Stimulated activated CD4-positive, alpha-beta T cell treated with anti-CD3 and anti-CD28 coated beads, Interleukin-15, amount 100 ng/mL, for 48 hours (primary cell): ENCODE data around the gene DAPK1.
"Not testable (repeated sequence)": the region's sequence is repeated elsewhere in the genome, so short reads cannot be mapped to it uniquely, and the experiment has no call there.

Source experiments
- DNase-seq, 2 donors: peaks; one replicate each; pipeline ENCODE4 v3.0.0-alpha.2; 2020; ENCODE audit warnings: low read depth in 2 of 2

Gene DAPK1

DNA sequence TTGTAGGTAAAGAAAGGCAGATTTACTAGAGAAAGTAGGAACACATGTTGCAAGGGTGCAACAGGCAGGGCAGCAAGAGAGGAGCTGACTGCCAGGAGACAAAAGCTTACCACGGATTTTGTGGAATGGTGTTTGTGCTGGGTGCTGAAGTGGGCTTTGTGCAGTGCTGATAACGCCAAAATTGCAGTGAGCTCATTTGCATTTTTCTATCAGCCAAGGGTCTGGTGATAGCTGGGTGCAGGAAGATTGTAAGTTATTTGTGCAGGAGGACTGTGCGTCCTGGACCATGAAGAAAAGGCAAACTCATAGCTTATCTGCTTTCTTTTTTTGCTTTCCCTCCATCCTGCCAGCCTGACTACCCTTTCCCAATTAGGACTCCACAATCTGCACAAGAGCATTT, 241.9 kb downstream of the DAPK1 start:
- DNase-seq, result no peak

DNA sequence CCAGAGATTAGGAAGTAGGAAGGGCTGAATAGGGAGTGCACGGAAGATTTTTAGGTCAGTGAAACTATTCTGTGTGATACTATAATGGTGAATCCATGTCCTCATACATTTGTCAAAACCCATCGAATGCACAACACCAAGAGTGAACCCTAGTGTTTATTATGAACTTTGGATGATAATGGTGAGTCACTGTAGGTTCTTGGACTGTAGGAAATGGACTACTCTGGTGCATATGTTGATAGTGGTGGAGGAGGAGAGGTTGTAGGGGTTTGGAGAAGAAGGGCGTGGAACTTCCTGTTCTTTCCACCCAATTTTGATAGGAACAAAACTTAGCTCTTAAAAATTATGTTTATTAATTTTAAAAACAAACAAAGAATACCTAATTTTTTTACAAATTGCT, 242.5 kb downstream of the DAPK1 start:
- no peak for DNase-seq

DNA sequence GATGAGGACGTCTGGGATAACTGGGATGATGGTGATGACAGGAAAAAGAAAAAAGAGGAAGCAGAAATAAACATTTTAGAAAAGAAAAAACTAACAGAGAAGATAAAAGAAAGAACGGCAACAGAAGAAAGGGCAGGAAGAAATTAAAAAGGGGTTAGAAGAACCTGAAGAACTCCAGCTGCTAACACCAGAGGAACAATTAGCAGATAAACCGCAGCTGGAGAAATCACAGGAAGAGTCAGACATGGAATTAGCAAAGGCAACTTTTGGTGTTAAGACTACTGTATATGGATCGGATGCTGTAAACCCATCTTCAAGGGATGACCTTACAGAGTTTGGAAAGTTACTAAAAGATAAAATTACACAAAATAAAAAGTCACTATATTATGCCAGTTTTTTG, 243.7 kb downstream of the DAPK1 start:
- DNase-seq, result no peak

DNA sequence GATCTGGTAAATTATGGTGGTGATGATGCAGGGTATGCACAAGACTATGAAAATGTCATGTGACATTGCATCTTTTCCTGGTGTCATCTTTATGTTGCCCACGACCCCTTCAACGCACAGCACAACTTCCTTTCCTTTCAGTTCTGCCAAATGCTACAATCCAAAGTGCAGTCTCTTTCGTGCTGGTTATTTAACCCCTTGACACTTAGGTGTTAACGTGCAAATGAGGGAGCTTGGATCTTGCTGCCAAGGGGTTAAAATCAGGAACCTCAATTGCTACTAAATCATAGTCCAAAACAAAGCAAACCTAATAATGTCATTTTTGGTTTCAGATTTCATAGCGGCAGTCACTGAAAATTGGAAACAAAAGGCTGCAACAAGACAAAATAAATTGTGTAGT, 244.2 kb downstream of the DAPK1 start:
- DNase-seq, result no peak

DNA sequence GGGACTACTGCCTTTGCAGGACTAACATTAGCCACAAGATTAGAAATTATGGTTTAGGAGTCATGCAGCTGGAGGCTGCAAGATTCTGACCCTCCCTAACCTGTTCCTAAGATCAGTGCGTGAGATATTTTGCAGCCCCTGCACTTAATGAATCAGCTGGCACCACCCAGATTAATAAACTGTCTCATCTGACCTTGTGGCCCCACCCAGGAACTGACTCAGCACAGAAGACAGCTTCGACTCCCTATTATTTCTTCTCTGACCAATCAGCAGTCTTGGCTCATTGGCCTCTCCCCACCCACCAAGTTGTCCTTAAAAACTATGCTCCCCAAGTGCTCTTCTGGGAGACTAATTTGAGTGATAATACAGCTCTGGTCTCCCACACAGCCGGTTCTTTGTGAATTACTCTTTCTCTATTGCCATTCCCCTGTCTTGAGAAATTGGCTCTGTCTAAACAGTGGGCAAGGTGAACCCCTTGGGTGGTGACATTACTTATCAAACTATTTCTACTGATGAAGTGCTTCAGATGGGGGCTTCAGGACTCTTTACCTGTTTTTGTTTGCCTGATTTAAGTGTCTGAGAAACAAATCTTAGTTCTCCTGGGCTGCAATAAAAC, 245.3 kb downstream of the DAPK1 start:
- DNase-seq, result no peak

DNA sequence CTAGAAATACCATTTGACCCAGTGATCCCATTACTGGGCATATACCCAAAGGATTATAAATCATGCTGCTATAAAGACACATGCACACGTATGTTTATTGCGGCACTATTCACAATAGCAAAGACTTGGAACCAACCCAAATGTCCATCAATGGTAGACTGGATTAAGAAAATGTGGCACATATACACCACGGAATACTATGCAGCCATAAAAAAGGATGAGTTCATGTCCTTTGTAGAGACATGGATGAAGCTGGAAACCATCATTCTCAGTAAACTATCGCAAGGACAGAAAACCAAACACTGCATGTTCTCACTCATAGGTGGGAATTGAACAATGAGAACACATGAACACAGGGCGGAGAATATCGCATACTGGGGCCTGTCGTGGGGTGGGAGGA, 246.6 kb downstream of the DAPK1 start:
- not testable (repeated sequence) for DNase-seq

DNA sequence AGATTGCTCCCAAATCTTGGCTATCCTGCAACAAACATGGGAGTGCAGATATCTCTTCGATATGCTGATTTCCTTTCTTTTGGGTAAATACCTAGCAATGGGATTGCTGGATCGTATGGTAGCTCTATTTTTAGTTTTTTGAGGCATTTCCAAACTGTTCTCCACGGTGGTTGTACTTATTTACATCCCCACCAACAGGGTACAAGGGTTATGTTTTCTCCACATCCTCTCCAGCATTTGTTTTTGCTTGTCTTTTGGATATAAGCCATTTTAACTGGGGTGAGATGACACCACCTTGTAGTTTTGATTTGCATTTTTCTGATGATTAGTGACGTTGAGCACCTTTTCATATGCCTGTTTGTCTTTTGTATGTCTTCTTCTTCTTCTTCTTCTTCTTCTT, 248.5 kb downstream of the DAPK1 start:
- DNase-seq, result no peak

DNA sequence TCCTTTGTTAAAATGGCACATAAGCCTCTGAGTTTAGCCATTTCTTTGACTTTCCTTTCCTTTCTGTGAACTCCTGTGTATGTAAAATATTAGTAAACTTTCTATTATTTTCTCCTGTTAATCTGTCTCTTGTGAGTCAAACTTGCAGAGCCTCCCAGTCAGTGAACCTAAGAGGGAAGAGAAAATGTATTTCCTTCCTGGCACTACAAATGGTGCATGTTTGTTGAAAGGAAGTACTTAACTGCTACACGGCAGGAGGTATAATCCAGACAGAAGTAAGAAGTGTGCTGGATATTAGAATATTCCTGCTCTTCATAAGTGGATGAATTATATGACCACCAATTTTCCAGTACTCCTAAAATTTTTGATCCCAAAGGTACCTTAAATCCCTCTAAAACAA, 251.2 kb downstream of the DAPK1 start:
- no peak for DNase-seq

DNA sequence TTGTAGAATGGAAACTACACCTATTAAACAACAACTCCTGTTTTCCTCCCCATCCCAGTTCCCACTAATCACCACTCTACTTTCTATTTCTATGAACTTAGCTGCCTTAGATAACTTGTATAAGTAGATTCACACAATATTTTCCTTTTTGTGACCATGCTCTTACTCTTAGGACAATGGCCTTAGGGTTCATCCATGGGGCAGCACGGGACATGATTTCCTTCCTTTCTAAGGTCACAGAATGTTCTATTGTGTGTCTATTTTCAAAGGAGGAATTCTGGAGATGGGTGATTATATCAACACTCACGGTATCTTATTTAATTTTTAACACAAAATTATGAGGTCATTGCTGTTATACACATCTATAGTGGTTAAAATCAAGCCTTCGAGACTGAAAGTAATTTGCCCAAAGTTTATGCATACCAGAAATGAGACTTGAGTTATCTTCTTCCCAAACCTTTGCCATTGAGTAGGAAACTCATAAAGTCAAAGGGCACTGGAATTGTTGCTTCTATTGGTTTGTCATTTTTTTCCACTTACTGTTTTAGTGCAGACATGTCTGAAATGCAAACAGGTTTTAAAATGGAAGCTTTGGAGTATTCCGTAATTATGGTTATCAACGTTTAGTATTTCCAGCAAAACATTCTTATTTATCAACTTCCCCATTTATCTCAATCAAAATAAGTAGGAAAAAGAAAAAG, 251.8 kb downstream of the DAPK1 start:
- DNase-seq, result no peak

DNA sequence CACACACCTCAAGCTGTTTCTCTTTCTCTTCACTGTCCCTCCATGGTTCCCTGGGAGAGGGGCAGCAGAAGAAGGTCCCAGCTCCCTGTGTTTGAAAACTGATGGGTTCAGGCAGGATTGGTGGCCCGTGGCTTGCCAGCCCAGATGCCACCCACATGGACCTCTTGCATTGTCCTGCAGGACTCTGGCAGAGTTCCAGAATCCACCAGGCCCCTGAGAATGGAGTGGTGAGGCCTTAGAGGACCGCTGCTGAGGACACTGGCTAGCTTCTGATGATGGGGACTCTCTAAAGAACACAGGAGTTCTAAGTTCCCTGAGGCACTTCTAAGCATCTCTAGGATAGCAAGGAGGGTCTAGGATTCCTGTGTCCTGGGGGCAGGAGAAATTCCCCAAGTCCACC, 253.1 kb downstream of the DAPK1 start:
- no peak for DNase-seq

DNA sequence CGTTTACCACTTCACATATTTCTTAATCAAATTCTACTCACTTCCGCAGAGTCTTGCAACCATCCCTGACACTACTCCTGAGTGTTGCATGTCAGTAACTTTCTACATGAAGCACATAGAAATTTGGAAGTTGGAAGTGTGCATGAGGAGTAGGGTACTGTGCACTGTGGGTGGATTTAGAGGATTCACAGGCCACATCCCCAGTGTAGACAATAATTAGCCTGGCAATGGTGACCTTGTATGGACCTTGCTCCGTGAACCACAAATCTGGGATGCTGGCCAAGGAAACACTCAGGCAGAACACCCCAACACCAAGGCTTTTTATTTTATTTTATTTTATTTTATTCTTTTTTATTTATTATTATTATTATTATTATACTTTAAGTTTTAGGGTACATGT, 253.8 kb downstream of the DAPK1 start:
- DNase-seq, result no peak

DNA sequence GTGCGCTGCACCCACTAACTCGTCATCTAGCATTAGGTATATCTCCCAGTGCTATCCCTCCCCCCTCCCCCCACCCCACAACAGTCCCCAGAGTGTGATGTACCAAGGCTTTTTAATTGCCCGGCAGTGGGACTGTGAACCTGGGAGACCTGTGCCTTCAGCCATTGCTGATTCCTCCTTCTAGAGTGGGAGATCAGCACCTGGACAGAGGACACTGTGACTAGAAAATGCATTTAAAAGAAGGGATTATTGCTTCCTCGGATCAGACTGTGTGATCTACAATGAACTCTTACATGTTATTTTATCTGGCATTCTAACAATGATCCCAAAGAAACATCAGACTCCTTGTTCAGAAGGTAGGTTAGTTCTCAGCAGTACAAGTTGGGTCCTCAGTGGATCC, 254.2 kb downstream of the DAPK1 start:
- no peak for DNase-seq

DNA sequence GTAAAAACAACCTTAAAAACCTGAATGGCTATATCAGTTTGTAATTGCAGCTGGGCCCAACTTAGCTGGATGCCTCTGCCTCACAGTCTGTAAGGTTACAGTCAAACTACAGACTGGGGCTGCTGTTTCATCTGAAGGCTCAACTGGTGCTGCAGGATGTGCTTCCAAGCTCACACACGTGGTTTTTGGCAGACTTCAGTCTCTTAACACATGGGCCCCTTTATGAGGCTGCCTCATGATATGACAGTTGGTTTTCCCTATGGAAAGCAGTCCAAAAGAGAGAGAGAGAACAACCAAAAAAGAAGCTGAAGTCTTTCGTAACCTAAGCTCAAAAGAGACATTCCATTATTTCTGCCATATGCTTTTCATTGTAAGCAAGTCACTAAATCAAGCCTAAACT, 255.6 kb downstream of the DAPK1 start:
- DNase-seq, result no peak
